PFSK-1 (cell line): ENCODE data around the gene MRTFA.

Experiments
- FOXP2 ChIP-seq: optimal IDR thresholded peaks from 2 replicates; pipeline ENCODE3; 2011; ENCODE audit warnings: borderline replicate concordance, control low read depth, inconsistent platforms; ENCODE audit not compliant: insufficient read depth; ENCODE audit errors: extremely low read length, extremely low read depth
- POLR2AphosphoS5 ChIP-seq: IDR thresholded peaks from 2 replicates; pipeline ENCODE4 v1.6.1; 2012; ENCODE audit warnings: low read depth, mild to moderate bottlenecking, control low read depth, low read length, moderate library complexity
- SIN3A ChIP-seq: IDR thresholded peaks from 2 replicates; pipeline ENCODE4 v1.6.1; 2012; ENCODE audit warnings: mild to moderate bottlenecking, low read length, moderate library complexity, borderline replicate concordance; ENCODE audit not compliant: insufficient read depth
- TAF1 ChIP-seq: IDR thresholded peaks from 2 replicates; pipeline ENCODE4 v1.6.1; 2012; ENCODE audit warnings: low read length, control low read depth, borderline replicate concordance; ENCODE audit not compliant: insufficient read depth
- TF ChIP-seq, protein P1 (sequence below), 2 experiments: IDR thresholded peaks; 2 replicates each; pipeline versions ENCODE4 v1.6.1 to v1.8.0; 2011 to 2012; ENCODE audit warnings: low read depth in 2 of 2, low read length in 2 of 2, control low read depth in 1 of 2, inconsistent platforms in 1 of 2, mild to moderate bottlenecking in 1 of 2, moderate library complexity in 1 of 2; ENCODE audit not compliant: insufficient read depth in 1 of 2

Gene MRTFA

DNA sequence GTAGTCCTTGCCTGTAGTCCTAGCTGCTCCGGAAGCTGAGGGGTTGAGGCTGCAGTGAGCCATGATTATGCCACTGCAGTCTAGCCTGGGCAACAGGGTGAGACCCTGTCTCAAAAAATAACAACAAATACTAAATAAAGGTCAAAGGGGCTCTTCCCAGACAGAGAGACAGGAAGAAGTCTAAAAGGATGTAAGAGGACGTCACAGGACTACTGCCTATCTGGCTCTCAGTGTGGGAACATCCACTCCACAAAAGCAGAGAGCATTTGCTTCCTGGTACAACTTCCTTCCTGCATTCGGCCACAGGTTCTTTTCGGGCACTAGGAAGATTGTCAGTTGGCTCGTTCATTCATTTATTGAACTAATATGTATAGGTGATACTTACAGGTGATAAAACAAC lies 155.5 kb downstream of the MRTFA start:
- no peak for TF ChIP-seq SIN3A
- no peak for TF ChIP-seq TAF1
- TF ChIP-seq, protein P1, sequence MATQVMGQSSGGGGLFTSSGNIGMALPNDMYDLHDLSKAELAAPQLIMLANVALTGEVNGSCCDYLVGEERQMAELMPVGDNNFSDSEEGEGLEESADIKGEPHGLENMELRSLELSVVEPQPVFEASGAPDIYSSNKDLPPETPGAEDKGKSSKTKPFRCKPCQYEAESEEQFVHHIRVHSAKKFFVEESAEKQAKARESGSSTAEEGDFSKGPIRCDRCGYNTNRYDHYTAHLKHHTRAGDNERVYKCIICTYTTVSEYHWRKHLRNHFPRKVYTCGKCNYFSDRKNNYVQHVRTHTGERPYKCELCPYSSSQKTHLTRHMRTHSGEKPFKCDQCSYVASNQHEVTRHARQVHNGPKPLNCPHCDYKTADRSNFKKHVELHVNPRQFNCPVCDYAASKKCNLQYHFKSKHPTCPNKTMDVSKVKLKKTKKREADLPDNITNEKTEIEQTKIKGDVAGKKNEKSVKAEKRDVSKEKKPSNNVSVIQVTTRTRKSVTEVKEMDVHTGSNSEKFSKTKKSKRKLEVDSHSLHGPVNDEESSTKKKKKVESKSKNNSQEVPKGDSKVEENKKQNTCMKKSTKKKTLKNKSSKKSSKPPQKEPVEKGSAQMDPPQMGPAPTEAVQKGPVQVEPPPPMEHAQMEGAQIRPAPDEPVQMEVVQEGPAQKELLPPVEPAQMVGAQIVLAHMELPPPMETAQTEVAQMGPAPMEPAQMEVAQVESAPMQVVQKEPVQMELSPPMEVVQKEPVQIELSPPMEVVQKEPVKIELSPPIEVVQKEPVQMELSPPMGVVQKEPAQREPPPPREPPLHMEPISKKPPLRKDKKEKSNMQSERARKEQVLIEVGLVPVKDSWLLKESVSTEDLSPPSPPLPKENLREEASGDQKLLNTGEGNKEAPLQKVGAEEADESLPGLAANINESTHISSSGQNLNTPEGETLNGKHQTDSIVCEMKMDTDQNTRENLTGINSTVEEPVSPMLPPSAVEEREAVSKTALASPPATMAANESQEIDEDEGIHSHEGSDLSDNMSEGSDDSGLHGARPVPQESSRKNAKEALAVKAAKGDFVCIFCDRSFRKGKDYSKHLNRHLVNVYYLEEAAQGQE (IDR thresholded peaks at IDR 0.05; ENCODE audit: insufficient read depth in 1 of 2, low read depth in 2 of 2, low read length in 2 of 2) = no peak
- no peak for TF ChIP-seq FOXP2
- no peak for TF ChIP-seq POLR2AphosphoS5

GRCh38 chr22:40479887-40480538 lies 156.5 kb downstream of the MRTFA start:
- TF ChIP-seq POLR2AphosphoS5 (no peak), FOXP2 (no peak), TAF1 (no peak), SIN3A (no peak)
- TF ChIP-seq, protein P1 (IDR thresholded peaks at IDR 0.05; ENCODE audit: insufficient read depth in 1 of 2, low read depth in 2 of 2, low read length in 2 of 2) = no peak

DNA sequence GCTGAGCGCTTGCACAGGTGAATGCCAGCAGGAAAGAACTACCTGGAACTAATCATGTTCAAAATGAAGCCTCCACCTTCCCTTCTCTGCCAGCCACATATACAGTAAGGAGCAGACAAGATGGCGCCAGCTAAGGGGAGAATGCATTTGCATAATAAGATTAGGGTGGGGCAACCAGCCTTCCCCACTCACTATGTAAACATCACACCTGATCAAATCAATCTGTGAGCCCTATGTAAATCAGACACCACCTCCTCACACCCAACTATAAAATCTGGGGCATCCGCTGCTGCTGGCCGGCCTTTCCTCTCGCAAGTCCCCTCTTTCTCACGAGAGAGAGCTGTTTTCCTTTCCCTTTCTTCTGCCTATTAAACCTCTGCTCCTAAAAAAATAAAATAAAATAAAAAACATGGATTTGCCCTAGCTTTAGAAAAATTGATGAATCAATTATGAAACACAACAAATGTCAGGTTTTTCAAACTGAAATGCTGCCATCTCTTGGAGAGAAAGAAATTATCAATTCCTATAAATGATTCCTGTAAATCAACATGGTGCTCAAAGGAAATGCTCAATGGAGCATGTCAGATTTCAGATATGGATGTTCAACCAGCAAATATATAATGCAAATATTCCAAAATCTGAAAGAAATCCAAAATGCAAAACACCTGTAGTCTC lies 157.3 kb downstream of the MRTFA start:
- TF ChIP-seq FOXP2 = no peak
- TF ChIP-seq SIN3A = no peak
- TF ChIP-seq, protein P1 (IDR thresholded peaks at IDR 0.05; ENCODE audit: insufficient read depth in 1 of 2, low read depth in 2 of 2, low read length in 2 of 2) = no peak
- TF ChIP-seq POLR2AphosphoS5 = no peak
- no peak for TF ChIP-seq TAF1

GRCh38 chr22:40478338-40479125 lies 158.0 kb downstream of the MRTFA start:
- TF ChIP-seq POLR2AphosphoS5 (no peak), TAF1 (no peak), SIN3A (no peak), FOXP2 (no peak)
- TF ChIP-seq, protein P1 (IDR thresholded peaks at IDR 0.05; ENCODE audit: insufficient read depth in 1 of 2, low read depth in 2 of 2, low read length in 2 of 2) = no peak
